Fibroblast of villous mesenchyme (primary cell): ENCODE results near the gene PARD3. TPM values are rescaled to one million over a fixed set of nuclear protein-coding genes. Genes with fewer than 3 reads are reported as not detected.

ENCODE experiments used
- DNase-seq: peaks from one replicate; pipeline ENCODE4 v3.0.0-alpha.2; 2010; ENCODE audit warnings: low read depth
- H3K4me3 ChIP-seq: 2 replicates; pipeline ENCODE4 v1.5.1; 2011; ENCODE audit warnings: low read depth, mild to moderate bottlenecking, low read length
- CTCF ChIP-seq: IDR thresholded peaks from 2 replicates; pipeline ENCODE4 v1.5.1; 2012; ENCODE audit warnings: low read depth, mild to moderate bottlenecking, low read length; ENCODE audit not compliant: insufficient read depth
- total RNA-seq: library from RNA; depleted of rRNA; stranded (reverse); fragments of >200 nt; gene quantifications from 2 replicates; pipeline ENCODE4 v1.2.3, GENCODE V29; 2012

PARD3 gene
- total RNA-seq, 1 donor: 44.0 TPM

DNA sequence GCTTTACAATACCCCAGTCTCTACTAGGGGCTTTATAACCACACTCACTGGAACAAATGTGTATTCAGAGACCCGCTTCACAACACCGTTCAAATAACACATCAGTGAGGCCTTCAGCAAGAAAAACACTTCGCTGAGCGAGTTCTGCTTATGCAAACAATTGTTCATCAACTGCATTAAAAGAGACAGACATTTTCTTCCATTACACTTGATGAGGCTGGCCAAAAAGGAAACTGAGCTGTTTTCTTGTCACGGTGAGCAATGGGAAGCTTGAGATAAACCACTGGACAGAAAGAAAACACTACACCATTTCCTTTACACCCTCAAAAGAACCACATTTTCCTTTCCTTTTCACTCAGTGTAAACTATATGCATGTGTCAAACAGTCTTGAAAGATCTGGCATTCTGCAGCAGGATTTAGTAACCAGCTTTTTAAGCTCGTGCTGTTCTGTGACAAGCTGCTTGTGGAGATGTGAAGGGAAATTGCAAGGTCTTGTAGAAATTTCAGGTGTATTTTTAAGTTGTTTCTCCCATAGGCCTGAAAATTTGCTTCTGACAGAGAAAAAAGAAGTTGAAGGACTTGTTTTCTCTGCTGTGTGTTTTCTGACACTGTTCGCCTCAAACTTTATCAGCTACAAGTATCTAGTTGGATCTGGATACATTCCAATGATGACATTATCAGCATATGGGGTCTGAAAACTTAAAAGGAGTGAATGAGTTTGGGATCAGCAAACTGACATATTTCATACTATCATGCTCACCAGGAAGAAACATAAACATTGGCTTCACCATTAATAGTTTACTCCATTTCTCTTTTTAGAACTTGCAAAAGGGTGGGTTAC lies 693.1 kb downstream of the PARD3 start:
- peak; percentile 52 for DNase-seq
- no peak for TF ChIP-seq CTCF
- H3K4me3 ChIP-seq: no peak overlapping the region

GRCh38 chr10:34121125-34121753 lies 693.9 kb downstream of the PARD3 start:
- no peak overlapping the region for H3K4me3 ChIP-seq
- DNase-seq: peak; percentile 4
- TF ChIP-seq CTCF: no peak

DNA sequence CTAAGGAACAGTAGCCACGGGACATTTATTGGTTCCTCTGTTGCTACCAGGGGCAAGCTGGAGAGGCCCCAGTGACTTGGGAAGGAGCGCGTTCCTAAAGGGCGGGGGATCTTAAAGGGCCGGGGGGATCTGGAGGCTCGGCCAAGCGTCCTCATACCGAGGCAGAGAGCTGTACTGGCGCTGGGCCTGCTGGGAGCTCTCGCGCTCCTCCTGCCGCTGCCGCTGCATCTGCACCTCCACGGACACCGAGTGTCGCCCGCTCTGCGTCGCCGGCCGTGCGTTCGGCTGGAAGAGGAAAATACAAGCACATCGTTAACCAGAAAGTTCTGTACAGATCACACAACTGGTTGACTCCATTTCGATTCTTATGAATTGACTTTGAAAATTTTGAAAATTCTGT lies 695.6 kb downstream of the PARD3 start:
- no peak overlapping the region for H3K4me3 ChIP-seq
- no peak for TF ChIP-seq CTCF
- DNase-seq: no peak

DNA sequence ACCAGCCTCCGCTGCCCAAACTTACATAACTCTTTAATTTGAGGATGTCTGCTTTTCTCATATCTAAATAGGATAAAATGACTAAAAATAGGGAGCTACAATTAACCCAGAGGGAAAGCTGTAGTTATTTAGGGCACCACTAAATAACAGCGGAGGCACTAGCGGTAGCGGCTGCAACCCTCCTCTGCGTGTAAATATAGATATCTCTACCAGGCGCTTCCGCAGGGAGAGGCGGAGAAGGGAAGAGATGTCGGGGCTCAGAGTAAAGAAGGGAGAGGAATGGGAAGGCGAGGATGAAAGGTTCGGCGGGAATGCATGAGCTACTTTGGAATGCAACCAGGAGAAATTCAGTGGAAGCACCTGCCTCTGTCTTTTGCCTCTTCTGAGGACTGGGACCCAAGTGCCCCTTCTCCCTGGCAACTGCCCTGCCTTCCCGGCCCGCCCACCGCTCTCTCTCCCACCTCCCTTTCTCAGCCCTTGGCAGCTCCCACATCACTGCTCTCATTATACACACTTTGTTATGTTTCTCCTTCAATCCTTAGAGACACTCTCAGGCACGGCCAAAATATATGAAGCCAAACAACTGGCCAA lies 698.3 kb downstream of the PARD3 start:
- no peak for TF ChIP-seq CTCF
- H3K4me3 ChIP-seq: peak overlapping the region; percentile 22
- no peak for DNase-seq

DNA sequence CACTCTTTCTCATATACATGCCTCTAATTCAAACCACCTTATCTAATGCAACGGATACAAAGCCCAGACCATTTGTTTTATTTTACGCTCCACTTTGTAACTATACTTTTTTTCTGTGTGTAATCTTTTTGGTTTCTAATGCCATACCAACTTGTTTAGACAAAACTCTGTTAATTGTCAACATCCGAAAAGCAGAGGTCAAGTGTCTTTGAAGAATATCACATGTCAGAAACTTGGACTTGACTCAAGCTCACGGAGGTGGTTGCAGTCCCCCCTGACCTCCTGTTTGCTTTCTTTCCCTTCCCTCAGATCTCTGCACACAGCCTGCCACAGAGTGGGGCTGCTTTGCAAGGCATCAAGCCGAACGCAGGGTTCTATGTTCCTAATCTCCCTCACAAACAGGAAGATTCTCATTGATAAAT lies 698.9 kb downstream of the PARD3 start:
- TF ChIP-seq CTCF: peak; percentile 31
- peak overlapping the region; percentile 22 for H3K4me3 ChIP-seq
- peak; percentile 73 for DNase-seq

DNA sequence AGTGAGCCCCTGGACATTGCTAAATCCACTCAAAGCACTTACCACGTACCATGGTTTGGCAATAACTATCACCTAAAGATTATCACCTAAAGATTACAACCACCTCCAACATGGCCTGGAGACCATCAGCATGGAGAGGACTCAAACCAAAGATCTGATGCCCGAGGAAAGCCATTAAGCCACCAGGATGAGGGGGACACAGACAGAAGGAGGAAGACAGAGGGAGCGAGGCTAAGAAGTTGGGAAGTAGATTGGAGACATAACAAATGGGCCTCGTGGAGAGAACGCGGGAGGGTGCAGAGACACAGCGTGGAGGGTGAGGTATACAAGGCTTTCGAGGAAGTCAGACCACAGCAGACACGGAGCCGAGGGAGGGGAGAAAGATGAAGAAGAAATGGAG lies 700.2 kb downstream of the PARD3 start:
- no peak for DNase-seq
- TF ChIP-seq CTCF: no peak
- H3K4me3 ChIP-seq: no peak overlapping the region
